SK-N-MC (cell line): ENCODE results near the gene SYT12.
A peak's percentile ranks its signal among the peaks of the same experiment; 100 is the strongest.

ENCODE experiments used
- DNase-seq: peaks from one replicate; pipeline ENCODE4 v3.0.0-alpha.2; 2011; ENCODE audit warnings: low read depth, low spot score
- H3K27ac ChIP-seq: fragments of 200-600 bp; sonication (generic); 2 replicates; pipeline ENCODE4 v1.5.1; 2016; ENCODE audit warnings: mixed run types
- H3K36me3 ChIP-seq: fragments of 200-600 bp; sonication (generic); 2 replicates; pipeline ENCODE4 v1.6.1; 2017; ENCODE audit warnings: antibody characterized with exemption, low read length, mixed read lengths; ENCODE audit not compliant: insufficient read depth
- H3K4me3 ChIP-seq: fragments of 200-600 bp; sonication (generic); 2 replicates; pipeline ENCODE4 v1.5.1; 2016
- H3K9ac ChIP-seq: fragments of 200-600 bp; sonication (generic); 2 replicates; pipeline ENCODE4 v1.8.0; 2017; ENCODE audit warnings: mixed run types, mixed read lengths; ENCODE audit not compliant: insufficient read length
- H3K9me3 ChIP-seq: fragments of 200-600 bp; sonication (generic); 2 replicates; pipeline ENCODE4 v1.6.1; 2017; ENCODE audit warnings: low read depth, mild to moderate bottlenecking, antibody characterized with exemption, low read length, moderate library complexity, mixed read lengths
- EZH2 ChIP-seq: fragments of 200-600 bp; sonication (generic); IDR thresholded peaks from one replicate; pipeline ENCODE4 v1.6.1; 2017; ENCODE audit warnings: antibody characterized with exemption
- FOXP2 ChIP-seq: optimal IDR thresholded peaks from 2 replicates; pipeline ENCODE3; 2011; ENCODE audit warnings: mild to moderate bottlenecking, moderate library complexity; ENCODE audit not compliant: insufficient read depth; ENCODE audit errors: extremely low read length, control extremely low read depth
- POLR2AphosphoS5 ChIP-seq: IDR thresholded peaks from 2 replicates; pipeline ENCODE4 v1.6.1; 2012; ENCODE audit warnings: mild to moderate bottlenecking, low read depth, low read length, borderline replicate concordance

Gene SYT12

GRCh38 chr11:67022961-67023956 is at the start of gene SYT12:
SYT12 (plus strand) TSS chr11:67023134; CDS start chr11:67030145, 7,011 bp downstream.
- H3K36me3 ChIP-seq = no peaks in the 10 kb centered on the region
- no peaks in the 10 kb centered on the region for H3K9me3 ChIP-seq
- no peak within 1 kb of the TSS for H3K9ac ChIP-seq
- peak within 1 kb of the TSS; percentile 53 for H3K4me3 ChIP-seq
- no peak within 1 kb of the TSS for H3K27ac ChIP-seq
- TF ChIP-seq FOXP2 (no peak), POLR2AphosphoS5 (no peak), EZH2 (no peak)
- no peak for DNase-seq

DNA sequence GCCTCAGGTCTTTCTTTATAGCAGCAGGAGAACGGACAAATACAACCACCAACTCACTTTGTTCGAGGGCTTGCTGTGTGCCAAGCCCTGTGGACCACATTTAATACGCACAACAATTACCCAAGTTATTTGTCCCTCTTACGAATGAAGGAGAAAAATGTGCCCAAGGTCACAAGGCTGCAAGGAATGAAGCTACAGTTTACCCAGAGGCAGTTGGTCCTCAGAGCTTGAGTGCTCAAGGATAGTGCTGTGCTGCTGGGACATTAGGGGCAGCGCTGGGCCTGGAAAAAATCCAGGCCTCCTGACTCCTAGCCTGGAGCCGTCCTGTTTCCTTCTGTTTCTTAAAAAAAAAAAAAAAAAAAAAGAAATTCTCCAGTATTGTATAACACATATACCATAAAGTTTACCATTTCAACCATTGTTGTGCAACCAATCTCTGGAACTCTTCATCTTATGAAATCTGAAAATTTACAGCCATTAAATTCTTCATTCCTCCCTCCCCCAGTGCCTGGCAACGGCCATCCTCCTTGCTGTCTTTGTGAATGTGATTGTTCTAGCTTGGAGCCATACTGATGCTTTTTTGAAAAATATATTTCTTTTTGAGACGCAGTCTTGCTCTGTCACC is 48.9 kb upstream of the SYT12 start:
- TF ChIP-seq POLR2AphosphoS5 (no peak), EZH2 (no peak), FOXP2 (no peak)
- H3K4me3 ChIP-seq = no peak overlapping the region
- H3K9ac ChIP-seq = peak overlapping the region; percentile 15
- DNase-seq = no peak
- no peaks in the 10 kb centered on the region for H3K36me3 ChIP-seq
- H3K9me3 ChIP-seq = no peaks in the 10 kb centered on the region
- peak overlapping the region; percentile 70 for H3K27ac ChIP-seq

GRCh38 chr11:66974724-66975404 is 48.1 kb upstream of the SYT12 start, which contains the start of gene C11orf86:
C11orf86 (plus strand) TSS chr11:66975304; CDS start chr11:66975363, 59 bp downstream.
- no peaks in the 10 kb centered on the region for H3K36me3 ChIP-seq

GRCh38 chr11:66975405-66976027 is 47.4 kb upstream of the SYT12 start:
- H3K4me3 ChIP-seq = no peak overlapping the region
- H3K27ac ChIP-seq = no peak overlapping the region
- TF ChIP-seq EZH2 = no peak
- TF ChIP-seq POLR2AphosphoS5 = no peak
- no peak for TF ChIP-seq FOXP2
- no peaks in the 10 kb centered on the region for H3K9me3 ChIP-seq
- no peak overlapping the region for H3K9ac ChIP-seq
- no peak for DNase-seq
- no peaks in the 10 kb centered on the region for H3K36me3 ChIP-seq

More at GRCh38 chr11:66974724-66975404, 48.1 kb upstream of the SYT12 start, which contains the start of gene C11orf86:
- peak within 1 kb of the TSS; percentile 15 for H3K9ac ChIP-seq
- H3K4me3 ChIP-seq = no peak within 1 kb of the TSS
- no peak for DNase-seq
- TF ChIP-seq FOXP2 (no peak), EZH2 (no peak), POLR2AphosphoS5 (no peak)
- peak within 1 kb of the TSS; percentile 70 for H3K27ac ChIP-seq
- no peaks in the 10 kb centered on the region for H3K9me3 ChIP-seq

GRCh38 chr11:66976028-66976467 is 46.9 kb upstream of the SYT12 start:
- H3K9me3 ChIP-seq = no peaks in the 10 kb centered on the region
- no peak overlapping the region for H3K4me3 ChIP-seq
- no peaks in the 10 kb centered on the region for H3K36me3 ChIP-seq
- no peak overlapping the region for H3K27ac ChIP-seq
- TF ChIP-seq EZH2 (no peak), FOXP2 (no peak), POLR2AphosphoS5 (no peak)
- H3K9ac ChIP-seq = no peak overlapping the region
- no peak for DNase-seq

GRCh38 chr11:66976925-66977324 is 46.0 kb upstream of the SYT12 start:
- H3K9ac ChIP-seq = no peak overlapping the region
- no peak for DNase-seq
- no peaks in the 10 kb centered on the region for H3K36me3 ChIP-seq
- TF ChIP-seq FOXP2 (no peak), EZH2 (no peak), POLR2AphosphoS5 (no peak)
- no peaks in the 10 kb centered on the region for H3K9me3 ChIP-seq
- H3K4me3 ChIP-seq = no peak overlapping the region
- H3K27ac ChIP-seq = no peak overlapping the region

GRCh38 chr11:66978229-66978628 is 44.7 kb upstream of the SYT12 start:
- no peak for DNase-seq
- Histone ChIP-seq H3K9me3 (no peaks in the 10 kb centered on the region), H3K36me3 (no peaks in the 10 kb centered on the region), H3K9ac (no peak overlapping the region), H3K4me3 (no peak overlapping the region), H3K27ac (no peak overlapping the region)
- no peak for TF ChIP-seq FOXP2
- no peak for TF ChIP-seq POLR2AphosphoS5
- no peak for TF ChIP-seq EZH2
